Measurements from ENCODE around the gene NARS2. TPM values are rescaled to one million over a fixed set of nuclear protein-coding genes. Genes with fewer than 3 reads are reported as not detected.

Gene NARS2
- total and polyA plus RNA-seq, 9 of the 15 experiments (the other 6 are each of a cell fraction or from before 2014, with no cell fraction given) = 26.8 to 48.0 (median 34.2) TPM

- TF ChIP-seq REST (IDR thresholded peaks at IDR 0.05; ENCODE audit: borderline replicate concordance) (no peak), REST (CRISPR knock-in tag; IDR thresholded peaks at IDR 0.05; ENCODE audit: low read depth) (no peak), MTA1 (IDR thresholded peaks at IDR 0.05; ENCODE audit: borderline replicate concordance) (no peak), HMGXB4 (CRISPR knock-in tag; IDR thresholded peaks at IDR 0.05) (no peak), SMAD2 (IDR thresholded peaks at IDR 0.05; ENCODE audit: low read depth, low read length) (no peak), ZNF668 (CRISPR knock-in tag; IDR thresholded peaks at IDR 0.05) (no peak), ZNF766 (CRISPR knock-in tag; conservative IDR thresholded peaks at IDR 0.05) (peak; percentile 78), ZBTB26 (CRISPR knock-in tag; IDR thresholded peaks at IDR 0.05) (no peak), MLX (CRISPR knock-in tag; conservative IDR thresholded peaks at IDR 0.05) (no peak), NCOR1 (IDR thresholded peaks at IDR 0.05) (no peak), CREBBP (IDR thresholded peaks at IDR 0.05; ENCODE audit: low read depth, low read length) (no peak), SPI1 (IDR thresholded peaks at IDR 0.05; ENCODE audit: borderline replicate concordance, low read depth, low read length) (peak; percentile 82)
Observed at GRCh38 chr11:78577495-78577894, 2.8 kb upstream of the NARS2 start (continued).

Data from K562 (cell line).